IMR-90 (cell line): Measurements from ENCODE around the gene COL7A1. TPM values are rescaled to one million over a fixed set of nuclear protein-coding genes. Genes with fewer than 3 reads are reported as not detected.

Source experiments
- ATAC-seq: fragments of 200-7000 bp; cut with Tn5 transposase; 2 replicates; pipeline ENCODE4 v1.9.1; 2020; ENCODE audit warnings: low read depth, mild to moderate bottlenecking, moderate library complexity
- BruUV-seq: library from RNA; stranded (reverse); fragments of 400-500 nt; replicated peaks from 2 replicates; lab custom pipeline; 2021; lab: Mats Ljungman, UMichigan
- CTCF ChIA-PET: fragments of 300-600 bp; formaldehyde crosslinking; extraction: SDS; loops from one replicate; lab custom pipeline; 2021; ENCODE audit warnings: antibody characterized with exemption; lab: Yijun Ruan, JAX
- POLR2A ChIA-PET: fragments of 300-600 bp; sonication (Branson Sonifier 250); formaldehyde crosslinking; loops from one replicate; lab custom pipeline; 2022; ENCODE audit warnings: antibody characterized with exemption; ENCODE audit not compliant: unreplicated experiment; lab: Charles Lee
- DNase-seq: peaks from one replicate; pipeline ENCODE4 v3.0.0; 2013
- H2AFZ ChIP-seq: replicated peaks from 2 replicates; pipeline ENCODE3; 2013; ENCODE audit warnings: low read length, mild to moderate bottlenecking; ENCODE audit not compliant: poor library complexity
- H2AK5ac ChIP-seq: 2 replicates; pipeline ENCODE4 v1.6.1; 2013; ENCODE audit warnings: low read depth, low read length, inconsistent platforms
- H2AK9ac ChIP-seq: replicated peaks from 2 replicates; pipeline ENCODE3; 2013; ENCODE audit warnings: mild to moderate bottlenecking, low read depth, low read length, moderate library complexity; ENCODE audit not compliant: poor library complexity
- H2BK120ac ChIP-seq: 2 replicates; pipeline ENCODE4 v1.6.1; 2013; ENCODE audit warnings: low read depth, low read length, inconsistent platforms
- H2BK15ac ChIP-seq: 3 replicates; pipeline ENCODE4 v1.6.1; 2013; ENCODE audit warnings: low read depth, low read length, inconsistent platforms
- H2BK20ac ChIP-seq: 2 replicates; pipeline ENCODE4 v1.6.1; 2013; ENCODE audit warnings: low read depth, mild to moderate bottlenecking, inconsistent platforms, low read length, moderate library complexity
- H2BK5ac ChIP-seq: 2 replicates; pipeline ENCODE4 v1.6.1; 2013; ENCODE audit warnings: mild to moderate bottlenecking, low read depth, low read length, inconsistent platforms; ENCODE audit not compliant: poor library complexity, severe bottlenecking
- H3K14ac ChIP-seq: replicated peaks from 2 replicates; pipeline ENCODE4 v1.6.1; 2013; ENCODE audit warnings: low read depth, low read length, inconsistent platforms
- H3K18ac ChIP-seq: 2 replicates; pipeline ENCODE4 v1.6.1; 2013; ENCODE audit warnings: low read depth, low read length, control low read depth
- H3K23ac ChIP-seq: 2 replicates; pipeline ENCODE4 v1.6.1; 2013; ENCODE audit warnings: low read depth, low read length, inconsistent platforms
- H3K27ac ChIP-seq: 2 replicates; pipeline ENCODE4 v1.5.1; 2013; ENCODE audit warnings: mild to moderate bottlenecking, control low read depth, low read length; ENCODE audit not compliant: insufficient read depth
- H3K27me3 ChIP-seq: 2 replicates; pipeline ENCODE4 v1.6.1; 2013; ENCODE audit warnings: low read length; ENCODE audit not compliant: control insufficient read depth, insufficient read depth
- H3K36me3 ChIP-seq: 2 replicates; pipeline ENCODE4 v1.6.1; 2013; ENCODE audit warnings: low read length, mixed read lengths; ENCODE audit not compliant: control insufficient read depth, insufficient read depth
- H3K4ac ChIP-seq: 2 replicates; pipeline ENCODE4 v1.6.1; 2013; ENCODE audit warnings: low read depth, low read length, inconsistent platforms
- H3K4me1 ChIP-seq: 2 replicates; pipeline ENCODE4 v1.6.1; 2013; ENCODE audit warnings: low read length, mixed read lengths; ENCODE audit not compliant: control insufficient read depth, insufficient read depth
- H3K4me2 ChIP-seq: 2 replicates; pipeline ENCODE4 v1.6.1; 2013; ENCODE audit warnings: low read depth, mild to moderate bottlenecking, control low read depth, low read length, moderate library complexity
- H3K4me3 ChIP-seq: 2 replicates; pipeline ENCODE4 v1.5.1; 2013; ENCODE audit warnings: low read depth, mild to moderate bottlenecking, control low read depth, low read length, moderate library complexity; ENCODE audit not compliant: insufficient read depth
- H3K56ac ChIP-seq: 2 replicates; pipeline ENCODE4 v1.6.1; 2013; ENCODE audit warnings: low read length, inconsistent platforms; ENCODE audit not compliant: insufficient read depth; ENCODE audit errors: extremely low read depth
- H3K79me1 ChIP-seq, 2 experiments: 2 replicates each; pipeline ENCODE4 v1.6.1; 2013; ENCODE audit warnings: low read length in 2 of 2, inconsistent platforms in 1 of 2, low read depth in 1 of 2
- H3K9ac ChIP-seq: 2 replicates; pipeline ENCODE4 v1.6.1; 2013; ENCODE audit warnings: low read depth, low read length, control low read depth
- H3K9me1 ChIP-seq: 2 replicates; pipeline ENCODE4 v1.6.1; 2013; ENCODE audit warnings: low read length, inconsistent platforms; ENCODE audit not compliant: insufficient read depth
- H3K9me3 ChIP-seq: 2 replicates; pipeline ENCODE4 v1.6.1; 2013; ENCODE audit warnings: low read length; ENCODE audit not compliant: control insufficient read depth, insufficient read depth
- H4K20me1 ChIP-seq: 2 replicates; pipeline ENCODE4 v1.6.1; 2013; ENCODE audit warnings: low read length, inconsistent platforms; ENCODE audit not compliant: insufficient read depth
- H4K5ac ChIP-seq: 2 replicates; pipeline ENCODE4 v1.6.1; 2013; ENCODE audit warnings: mild to moderate bottlenecking, low read depth, low read length, control low read depth
- H4K8ac ChIP-seq, 2 experiments: 2 replicates each; pipeline ENCODE4 v1.6.1; 2013; ENCODE audit warnings: low read depth in 2 of 2, low read length in 2 of 2, control low read depth in 1 of 2, inconsistent platforms in 1 of 2
- H4K91ac ChIP-seq: 2 replicates; pipeline ENCODE4 v1.6.1; 2013; ENCODE audit warnings: low read depth, low read length, inconsistent platforms; ENCODE audit not compliant: insufficient read depth
- BHLHE40 ChIP-seq: fragments of 150-350 bp; IDR thresholded peaks from 2 replicates; pipeline ENCODE4 v1.6.1; 2016; ENCODE audit warnings: mild to moderate bottlenecking, low read depth, low read length
- CEBPB ChIP-seq: IDR thresholded peaks from 2 replicates; pipeline ENCODE4 v1.6.1; 2012; ENCODE audit warnings: low read depth, low read length, improper control_type of control experiment
- CHD1 ChIP-seq: IDR thresholded peaks from 2 replicates; pipeline ENCODE4 v1.6.1; 2012; ENCODE audit warnings: low read depth, low read length, improper control_type of control experiment
- CTCF ChIP-seq: conservative IDR thresholded peaks from 2 replicates; pipeline ENCODE4 v1.5.1; 2012; ENCODE audit warnings: mild to moderate bottlenecking, low read depth, low read length, improper control_type of control experiment
- ELK1 ChIP-seq: fragments of 150-350 bp; IDR thresholded peaks from 2 replicates; pipeline ENCODE4 v1.6.1; 2016; ENCODE audit warnings: low read depth, mild to moderate bottlenecking, low read length, moderate library complexity, borderline replicate concordance
- MAZ ChIP-seq: IDR thresholded peaks from 2 replicates; pipeline ENCODE4 v1.6.1; 2012; ENCODE audit warnings: low read depth, mild to moderate bottlenecking, low read length, improper control_type of control experiment, moderate library complexity, borderline replicate concordance
- MXI1 ChIP-seq: IDR thresholded peaks from 2 replicates; pipeline ENCODE4 v1.6.1; 2012; ENCODE audit warnings: low read depth, mild to moderate bottlenecking, low read length, moderate library complexity, borderline replicate concordance
- POLR2A ChIP-seq: IDR thresholded peaks from 2 replicates; pipeline ENCODE4 v1.6.1; 2012; ENCODE audit warnings: mild to moderate bottlenecking, low read depth, low read length
- RAD21 ChIP-seq: IDR thresholded peaks from 2 replicates; pipeline ENCODE4 v1.6.1; 2012; ENCODE audit warnings: low read length, improper control_type of control experiment
- RFX5 ChIP-seq: IDR thresholded peaks from 2 replicates; pipeline ENCODE4 v1.8.0; 2012; ENCODE audit warnings: low read depth, mild to moderate bottlenecking, low read length, moderate library complexity
- SMC3 ChIP-seq: fragments of 150-350 bp; IDR thresholded peaks from 2 replicates; pipeline ENCODE4 v1.6.1; 2016; ENCODE audit warnings: low read depth, mild to moderate bottlenecking, antibody characterized with exemption, low read length, moderate library complexity
- WGBS, 2 experiments: methylation state at CpG; one replicate each; pipeline versions ENCODE4 v1.1.5 to v1.1.7; 2013; ENCODE audit warnings: missing lambda C conversion rate in 2 of 2; ENCODE audit not compliant: insufficient read length in 1 of 2; ENCODE audit errors: extremely low coverage in 2 of 2; 5-methylcytosine and 5-hydroxymethylcytosine counted together
- dilution Hi-C: fragments of 300-500 bp; cut with HindIII; formaldehyde crosslinking; loops from one replicate; pipeline ENCODE4 v1.14.3; 2018; ENCODE audit warnings: low sequenced_read_pairs; ENCODE audit not compliant: unreplicated experiment
- in situ Hi-C: fragments of 300-500 bp; cut with MboI; formaldehyde crosslinking; loops from 3 replicates; pipeline ENCODE4 v1.14.3; 2019; ENCODE audit warnings: low sequenced_read_pairs, inconsistent platforms, mixed read lengths
- intact Hi-C: fragments of 100-400 bp; cut with micrococcal nuclease; formaldehyde crosslinking; loops from 2 replicates; pipeline ENCODE4 v1.10.0; 2022
- polyA plus RNA-seq, 3 experiments: library from polyadenylated mRNA; depleted of rRNA; stranded (reverse); fragments of >200 nt; gene quantifications; 2 replicates each; pipeline ENCODE4 v1.2.3, GENCODE V29; 2012; ENCODE audit warnings: low replicate concordance in 1 of 3
- total RNA-seq: library from RNA; depleted of rRNA; stranded (reverse); fragments of >200 nt; gene quantifications from 2 replicates; pipeline ENCODE4 v1.2.3, GENCODE V29; 2012

COL7A1 gene
- total and polyA plus RNA-seq, 2 of the 4 experiments (the other 2 are of a cell fraction), result 4.1 to 20.3 TPM

- peak overlapping the region; percentile 66 for H3K23ac ChIP-seq
- H3K4me1 ChIP-seq, result peaks cover 18% of the 10 kb centered on the region
- H3K36me3 ChIP-seq, result peaks cover 30% of the 10 kb centered on the region
- peak overlapping the region; percentile 73 for H3K4ac ChIP-seq
- H3K9ac ChIP-seq, result peak overlapping the region; percentile 59
- peak overlapping the region; percentile 83 for H3K4me3 ChIP-seq
- peaks cover 42 to 56% of the 10 kb centered on the region in 2 experiments; a peak in 3 of 4 replicates for H3K79me1 ChIP-seq
- peak overlapping the region; percentile 90 for H4K91ac ChIP-seq
- peak overlapping the region; percentile 92 for H3K14ac ChIP-seq
- ATAC-seq (no peak), DNase-seq (no peak)
- intact Hi-C loops, result loop anchor here (10.0 kb wide), 1 partner anchor 191 kb away; the partner anchor contains the start of genes ATRIP, CCDC51 and TMA7
- POLR2A ChIA-PET, result interaction anchor here (0.6 kb wide), 1 partner anchor 100 kb away, joined by 3 read pairs; no protein-coding TSS in a partner anchor
- in situ Hi-C loops, result no loop called here
- H3K27me3 ChIP-seq, result no peaks in the 10 kb centered on the region
- TF ChIP-seq CEBPB (no peak), CTCF (no peak), MXI1 (no peak), BHLHE40 (no peak), RAD21 (no peak), ELK1 (no peak), POLR2A (no peak), RFX5 (no peak), SMC3 (no peak), CHD1 (no peak), MAZ (no peak)
- H4K8ac ChIP-seq, result peak overlapping the region; percentile 71 to 82
- H3K4me2 ChIP-seq, result peak overlapping the region; percentile 81
- dilution Hi-C loops, result no loop called here
- H3K56ac ChIP-seq, result peak overlapping the region; percentile 39; the same call in 1 of the 2 replicates
- H2AFZ ChIP-seq, result peak overlapping the region; percentile 100
- CTCF ChIA-PET, result interaction anchor here (0.6 to 2.2 kb wide), 12 partner anchors 10 to 196 kb away, joined by 3 to 6 read pairs (median 3); partner anchors contain the start of genes CCDC51, CELSR3, PFKFB4 and TMA7
- H2AK9ac ChIP-seq, result peak overlapping the region; percentile 99
- peak overlapping the region; percentile 61; the same call in 1 of the 3 replicates for H2BK15ac ChIP-seq
- H3K9me1 ChIP-seq, result peaks cover 8% of the 10 kb centered on the region
- no TSS peak for BruUV-seq
- peak overlapping the region; percentile 71 for H2BK5ac ChIP-seq
- peaks cover 36% of the 10 kb centered on the region for H4K20me1 ChIP-seq
- 0 out of 2 replicates have a peak overlapping the region, but pooled peaks have one; percentile 23 for H2BK20ac ChIP-seq
- WGBS, 2 experiments, result no CpG with 5 or more reads among the region's 10 CpGs
- H4K5ac ChIP-seq, result peak overlapping the region; percentile 14; the same call in 1 of the 2 replicates
- peak overlapping the region; percentile 5; the same call in 1 of the 2 replicates for H3K18ac ChIP-seq
- peak overlapping the region; percentile 74 for H2BK120ac ChIP-seq
- peak overlapping the region; percentile 87 for H2AK5ac ChIP-seq
- H3K27ac ChIP-seq, result peak overlapping the region; percentile 77
- no peaks in the 10 kb centered on the region for H3K9me3 ChIP-seq
Observed at GRCh38 chr3:48636149-48636655, 41.1 kb upstream of the COL7A1 start.
